Rectal smooth muscle tissue (tissue), 1 donor: Measurements from ENCODE around the gene MELK.

Source experiments
- H3K27ac ChIP-seq: one replicate; pipeline ENCODE4 v1.7.0; 2013; ENCODE audit warnings: low read depth, low read length, inconsistent platforms
- H3K27me3 ChIP-seq: one replicate; pipeline ENCODE4 v1.7.0; 2013; ENCODE audit warnings: low read length; ENCODE audit not compliant: control insufficient read depth, insufficient read depth
- H3K36me3 ChIP-seq: one replicate; pipeline ENCODE4 v1.7.0; 2013; ENCODE audit warnings: low read length; ENCODE audit not compliant: control insufficient read depth, insufficient read depth
- H3K4me1 ChIP-seq: one replicate; pipeline ENCODE4 v1.7.0; 2013; ENCODE audit warnings: low read length; ENCODE audit not compliant: control insufficient read depth, insufficient read depth
- H3K4me3 ChIP-seq: one replicate; pipeline ENCODE4 v1.7.0; 2013; ENCODE audit warnings: low read length
- H3K9ac ChIP-seq: one replicate; pipeline ENCODE4 v1.7.0; 2013; ENCODE audit warnings: low read length

Gene MELK

GRCh38 chr9:36642817-36643216 lies 70.1 kb downstream of the MELK start:
- Histone ChIP-seq H3K4me1 (no peaks in the 10 kb centered on the region), H3K27ac (no peak overlapping the region), H3K9ac (no peak overlapping the region), H3K4me3 (no peak overlapping the region), H3K27me3 (no peaks in the 10 kb centered on the region), H3K36me3 (no peaks in the 10 kb centered on the region)

- Histone ChIP-seq H3K9ac (no peak overlapping the region), H3K4me3 (no peak overlapping the region), H3K4me1 (no peaks in the 10 kb centered on the region), H3K27me3 (no peaks in the 10 kb centered on the region), H3K27ac (no peak overlapping the region), H3K36me3 (no peaks in the 10 kb centered on the region)
These were observed 84.1 kb downstream of the MELK start for GRCh38 chr9:36656842-36657241.

- Histone ChIP-seq H3K4me3 (no peak overlapping the region), H3K27ac (no peak overlapping the region), H3K36me3 (no peaks in the 10 kb centered on the region), H3K9ac (no peak overlapping the region), H3K4me1 (no peaks in the 10 kb centered on the region), H3K27me3 (no peaks in the 10 kb centered on the region)
These were observed 86.8 kb downstream of the MELK start for GRCh38 chr9:36659500-36659899.

GRCh38 chr9:36664806-36665205 lies 92.1 kb downstream of the MELK start:
- Histone ChIP-seq H3K36me3 (no peaks in the 10 kb centered on the region), H3K9ac (no peak overlapping the region), H3K27ac (no peak overlapping the region), H3K27me3 (no peaks in the 10 kb centered on the region), H3K4me1 (no peaks in the 10 kb centered on the region), H3K4me3 (no peak overlapping the region)

- Histone ChIP-seq H3K36me3 (no peaks in the 10 kb centered on the region), H3K27ac (no peak overlapping the region), H3K4me3 (no peak overlapping the region), H3K27me3 (no peaks in the 10 kb centered on the region), H3K4me1 (no peaks in the 10 kb centered on the region), H3K9ac (no peak overlapping the region)
These were observed 92.7 kb downstream of the MELK start for GRCh38 chr9:36665387-36665786.

- Histone ChIP-seq H3K36me3 (no peaks in the 10 kb centered on the region), H3K27me3 (no peaks in the 10 kb centered on the region), H3K4me3 (no peak overlapping the region), H3K27ac (no peak overlapping the region), H3K9ac (no peak overlapping the region), H3K4me1 (no peaks in the 10 kb centered on the region)
These were observed 93.3 kb downstream of the MELK start for GRCh38 chr9:36665921-36666431.

- Histone ChIP-seq H3K27ac (no peak overlapping the region), H3K9ac (no peak overlapping the region), H3K36me3 (no peaks in the 10 kb centered on the region)
These were observed 98.9 kb downstream of the MELK start for GRCh38 chr9:36671561-36671960.

GRCh38 chr9:36676091-36676490 lies 103.4 kb downstream of the MELK start:
- Histone ChIP-seq H3K4me3 (no peak overlapping the region), H3K4me1 (no peaks in the 10 kb centered on the region), H3K9ac (no peak overlapping the region), H3K27me3 (no peaks in the 10 kb centered on the region), H3K27ac (no peak overlapping the region), H3K36me3 (no peaks in the 10 kb centered on the region)

More at GRCh38 chr9:36671561-36671960, 98.9 kb downstream of the MELK start:
- H3K27me3 ChIP-seq, result no peaks in the 10 kb centered on the region
- H3K4me1 ChIP-seq, result no peaks in the 10 kb centered on the region
- H3K4me3 ChIP-seq, result no peak overlapping the region

GRCh38 chr9:36676778-36677485 lies 104.2 kb downstream of the MELK start:
- no peak overlapping the region for H3K27ac ChIP-seq
- no peak overlapping the region for H3K9ac ChIP-seq
- no peaks in the 10 kb centered on the region for H3K27me3 ChIP-seq
- H3K36me3 ChIP-seq, result no peaks in the 10 kb centered on the region
- H3K4me1 ChIP-seq, result no peaks in the 10 kb centered on the region
- H3K4me3 ChIP-seq, result no peak overlapping the region

- Histone ChIP-seq H3K27me3 (no peaks in the 10 kb centered on the region), H3K36me3 (no peaks in the 10 kb centered on the region), H3K9ac (no peak overlapping the region), H3K4me1 (no peaks in the 10 kb centered on the region), H3K27ac (no peak overlapping the region), H3K4me3 (no peak overlapping the region)
These were observed 104.9 kb downstream of the MELK start for GRCh38 chr9:36677611-36678010.

GRCh38 chr9:36679710-36680109 lies 107.0 kb downstream of the MELK start:
- Histone ChIP-seq H3K27ac (no peak overlapping the region), H3K27me3 (no peaks in the 10 kb centered on the region), H3K9ac (no peak overlapping the region), H3K4me1 (no peaks in the 10 kb centered on the region), H3K36me3 (no peaks in the 10 kb centered on the region), H3K4me3 (no peak overlapping the region)

- H3K27ac ChIP-seq, result no peak overlapping the region
- H3K9ac ChIP-seq, result no peak overlapping the region
- H3K36me3 ChIP-seq, result no peaks in the 10 kb centered on the region
These were observed 113.8 kb downstream of the MELK start for GRCh38 chr9:36686471-36686870.

More at GRCh38 chr9:36686471-36686870, 113.8 kb downstream of the MELK start:
- H3K4me3 ChIP-seq, result no peak overlapping the region
- no peaks in the 10 kb centered on the region for H3K27me3 ChIP-seq
- no peaks in the 10 kb centered on the region for H3K4me1 ChIP-seq
